ENCODE measurements around the gene RNF213.

Gene RNF213

DNA sequence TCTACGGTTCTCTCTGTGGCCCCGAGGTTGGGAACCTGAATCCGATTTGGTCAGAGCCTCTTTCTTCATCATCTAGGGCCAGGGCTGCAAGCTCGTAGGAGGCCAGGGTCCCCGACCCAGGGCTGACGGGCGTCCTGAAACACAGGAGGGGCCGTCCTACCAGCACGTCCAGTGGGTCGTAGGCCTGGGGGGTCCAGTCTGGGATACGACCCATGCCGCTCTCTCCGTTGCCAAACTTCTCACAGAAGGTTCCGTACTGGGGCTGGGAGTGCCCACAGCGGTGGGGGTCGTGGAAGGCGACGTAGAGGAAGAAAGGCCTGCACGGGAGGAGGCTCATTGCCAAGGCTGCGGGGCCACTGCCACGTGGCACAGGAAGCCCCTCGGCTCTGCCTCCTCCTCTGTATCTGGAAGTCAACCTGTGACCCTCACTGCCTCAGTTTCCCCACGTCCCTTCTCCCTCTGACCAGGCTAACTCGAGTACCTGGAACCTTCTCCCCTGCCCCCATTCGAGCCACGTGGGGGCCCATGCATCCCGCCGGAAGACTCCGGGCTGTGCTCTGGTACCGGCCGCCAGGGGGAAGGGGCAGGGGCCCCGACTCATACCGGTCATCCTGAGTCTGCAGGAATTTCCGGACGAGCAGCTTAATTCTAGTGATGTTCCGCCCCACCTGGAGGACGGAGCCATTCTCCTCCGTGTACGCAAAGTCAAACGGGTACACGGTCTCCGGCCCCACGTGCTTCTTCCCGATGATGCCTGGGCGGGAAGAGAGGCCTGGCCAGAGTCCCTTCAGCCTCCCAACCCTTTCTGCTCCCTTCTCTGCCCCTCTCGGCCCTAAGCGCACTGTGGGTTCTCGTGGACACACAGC, 46.4 kb upstream of the RNF213 start:
- Mint-ChIP-seq H3K4me1 (peaks cover 6% of the 10 kb centered on the region), H3K27me3 (ENCODE audit: low read depth) (no peaks in the 10 kb centered on the region), H3K4me3 (no peak overlapping the region), H3K9me3 (no peaks in the 10 kb centered on the region), H3K27ac (no peak overlapping the region), H3K36me3 (ENCODE audit: low read depth) (peaks cover 26% of the 10 kb centered on the region)
- no peak for TF ChIP-seq CTCF (IDR thresholded peaks at IDR 0.05; ENCODE audit: unreplicated experiment in 3 of 3)

- peaks cover 10% of the 10 kb centered on the region for H3K4me1 Mint-ChIP-seq
- H3K27me3 Mint-ChIP-seq (ENCODE audit: low read depth) = no peaks in the 10 kb centered on the region
- H3K9me3 Mint-ChIP-seq = no peaks in the 10 kb centered on the region
- H3K36me3 Mint-ChIP-seq (ENCODE audit: low read depth) = peaks cover 26% of the 10 kb centered on the region
- no peak overlapping the region for H3K4me3 Mint-ChIP-seq
- H3K27ac Mint-ChIP-seq = no peak overlapping the region
- TF ChIP-seq CTCF (IDR thresholded peaks at IDR 0.05; ENCODE audit: unreplicated experiment in 3 of 3) = no peak
Observed at GRCh38 chr17:80214878-80215210, 45.8 kb upstream of the RNF213 start.

DNA sequence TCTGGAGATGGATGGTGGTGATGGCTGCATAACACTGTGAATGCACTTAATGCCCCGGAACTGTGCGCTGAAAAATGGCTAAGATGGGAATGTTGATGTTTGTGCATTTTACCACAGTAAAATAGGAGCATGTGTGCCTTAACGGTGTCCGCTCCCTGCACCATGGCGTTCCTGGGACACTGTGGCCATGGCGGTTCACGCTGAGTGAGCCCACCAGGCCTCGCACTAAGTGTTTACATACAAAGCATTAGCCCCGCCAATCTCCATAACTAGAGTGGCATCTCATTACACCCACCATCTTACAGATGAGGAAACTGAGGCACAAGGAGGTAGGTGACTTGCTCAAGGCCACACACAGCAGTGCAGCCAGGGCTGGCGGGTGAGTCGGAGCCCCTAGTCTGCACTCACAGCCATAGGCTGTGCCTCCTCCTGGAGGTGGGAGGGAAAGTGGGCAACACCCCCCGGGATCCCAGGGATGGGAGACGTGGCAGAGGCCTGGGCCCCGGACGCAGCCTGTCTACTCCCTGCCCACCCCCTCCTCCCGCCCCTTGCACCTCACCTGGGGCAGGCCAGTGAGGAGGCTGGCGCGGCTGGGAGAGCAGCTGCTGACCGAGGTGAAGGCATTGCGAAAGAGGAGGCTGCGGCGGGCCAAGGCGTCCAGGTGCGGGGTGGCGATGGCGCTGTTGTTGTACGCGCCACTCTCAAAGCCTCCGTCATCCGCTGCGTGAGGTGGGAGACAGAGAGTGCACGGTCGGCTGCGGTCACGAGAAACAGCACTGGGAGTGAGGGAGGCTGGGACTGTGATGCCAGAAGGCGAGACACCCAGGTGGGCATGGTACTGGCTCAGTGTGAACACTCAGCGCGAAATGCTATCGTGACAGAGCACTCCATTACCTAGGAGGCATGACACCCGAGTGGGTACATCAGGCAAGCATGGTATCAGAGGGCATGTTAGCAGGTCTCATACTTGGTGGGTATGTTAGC, 43.9 kb upstream of the RNF213 start:
- Mint-ChIP-seq H3K36me3 (ENCODE audit: low read depth) (peaks cover 18% of the 10 kb centered on the region), H3K27ac (peak overlapping the region in 1 of 3 experiments; percentile 77), H3K9me3 (no peaks in the 10 kb centered on the region), H3K27me3 (ENCODE audit: low read depth) (no peaks in the 10 kb centered on the region), H3K4me1 (peaks cover 10% of the 10 kb centered on the region), H3K4me3 (peak overlapping the region; percentile 56 to 75 (median 75))
- no peak for TF ChIP-seq CTCF (IDR thresholded peaks at IDR 0.05; ENCODE audit: unreplicated experiment in 3 of 3)

GRCh38 chr17:80217703-80218362, 42.8 kb upstream of the RNF213 start:
- no peaks in the 10 kb centered on the region for H3K27me3 Mint-ChIP-seq (ENCODE audit: low read depth)
- H3K4me1 Mint-ChIP-seq = peaks cover 10% of the 10 kb centered on the region
- no peak for TF ChIP-seq CTCF (IDR thresholded peaks at IDR 0.05; ENCODE audit: unreplicated experiment in 3 of 3)
- H3K27ac Mint-ChIP-seq = peak overlapping the region in 1 of 3 experiments; percentile 77
- H3K9me3 Mint-ChIP-seq = no peaks in the 10 kb centered on the region
- H3K36me3 Mint-ChIP-seq (ENCODE audit: low read depth) = peaks cover 18% of the 10 kb centered on the region
- peak overlapping the region; percentile 56 to 91 (median 75) for H3K4me3 Mint-ChIP-seq

- Mint-ChIP-seq H3K4me3 (peak overlapping the region; percentile 91 to 94 (median 91)), H3K9me3 (no peaks in the 10 kb centered on the region), H3K27ac (peak overlapping the region in 2 of 3 experiments; percentile 62 to 69), H3K36me3 (ENCODE audit: low read depth) (peaks cover 13% of the 10 kb centered on the region), H3K27me3 (ENCODE audit: low read depth) (no peaks in the 10 kb centered on the region), H3K4me1 (peaks cover 10% of the 10 kb centered on the region)
- no peak for TF ChIP-seq CTCF (IDR thresholded peaks at IDR 0.05; ENCODE audit: unreplicated experiment in 3 of 3)
Observed at GRCh38 chr17:80218391-80218790, 42.3 kb upstream of the RNF213 start.
